ENCODE measurements around the gene NKTR. TPM values are rescaled to one million over a fixed set of nuclear protein-coding genes. Genes with fewer than 3 reads are reported as not detected.

Gene NKTR
- total RNA-seq, 1 experiment from 2014 or later: 79.8 TPM

DNA sequence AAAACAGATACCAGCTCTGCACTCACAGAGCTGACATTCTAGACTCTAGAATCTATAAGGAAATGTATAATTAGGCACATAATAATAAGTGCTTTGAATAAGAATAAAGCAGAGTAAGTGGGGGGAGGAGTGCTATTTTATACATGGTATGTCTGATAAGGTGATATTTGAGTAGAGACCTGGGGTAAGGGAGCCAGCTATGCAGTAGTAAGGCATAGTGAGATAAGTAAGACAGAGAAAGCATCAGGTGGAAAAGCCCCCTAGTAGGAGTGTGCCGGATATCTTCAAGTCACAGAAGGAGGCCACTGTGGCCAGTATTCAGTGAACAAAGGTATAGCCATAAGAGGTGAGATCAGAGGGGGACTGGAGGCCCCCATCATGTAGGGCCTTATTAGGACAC lies 6.9 kb upstream of the NKTR start:
- Mint-ChIP-seq H3K4me3 (peak overlapping the region; percentile 43 to 47; a peak in 4 of 5 replicates), H3K27me3 (ENCODE audit: low read depth) (peaks cover 1% of the 10 kb centered on the region; the same call in 1 of the 2 replicates), H3K4me1 (peaks cover 43 to 54% of the 10 kb centered on the region in 2 experiments), H3K9me3 (no peaks in the 10 kb centered on the region), H3K27ac (peak overlapping the region; percentile 0 to 92 (median 90); a peak in 5 of 7 replicates), H3K36me3 (ENCODE audit: insufficient read depth in 1 of 3, low read depth in 3 of 3) (peaks cover 25 to 53% (median 36%) of the 10 kb centered on the region in 3 experiments)
- Histone ChIP-seq H4K8ac (replicated peaks; ENCODE audit: insufficient read length, low read depth, low read length) (no peak overlapping the region), H2BK20ac (ENCODE audit: low read depth, low read length, poor library complexity, severe bottlenecking) (no peak overlapping the region), H3K27ac (ENCODE audit: insufficient read length, low read depth, low read length) (peak overlapping the region; percentile 77), H3K9me3 (ENCODE audit: control insufficient read depth, low read depth, low read length) (no peaks in the 10 kb centered on the region), H2AK5ac (ENCODE audit: insufficient read length, low read length) (no peak overlapping the region), H3K18ac (ENCODE audit: insufficient read length, low read depth, low read length) (no peak overlapping the region), H3K23me2 (ENCODE audit: insufficient read length, low read depth, low read length, poor library complexity, severe bottlenecking) (peaks cover 6% of the 10 kb centered on the region), H3K4me2 (ENCODE audit: insufficient read depth, insufficient read length, low read length) (peak overlapping the region; percentile 31), H2BK120ac (ENCODE audit: low read depth, low read length, poor library complexity, severe bottlenecking) (no peak overlapping the region), H4K20me1 (ENCODE audit: control insufficient read depth, insufficient read depth, insufficient read length) (no peaks in the 10 kb centered on the region), H2AFZ (ENCODE audit: low read length) (no peak overlapping the region), H3K79me1 (ENCODE audit: insufficient read depth, low read depth, low read length, poor library complexity, severe bottlenecking) (no peaks in the 10 kb centered on the region), H4K91ac (ENCODE audit: insufficient read length, low read depth, low read length) (no peak overlapping the region), H3K79me2 (ENCODE audit: insufficient read depth, low read length) (no peaks in the 10 kb centered on the region; the same call in 1 of the 2 replicates), H2BK5ac (ENCODE audit: insufficient read length, low read length) (no peak overlapping the region), H3T11ph (ENCODE audit: low read length) (no peak overlapping the region), H2BK15ac (ENCODE audit: low read depth, low read length) (no peak overlapping the region), H3K56ac (ENCODE audit: insufficient read length, low read depth, low read length) (no peak overlapping the region), H3K9ac (ENCODE audit: extremely low read depth, insufficient read length, low read length) (no peak overlapping the region), H3K4me1 (ENCODE audit: insufficient read depth, low read length) (no peaks in the 10 kb centered on the region; the same call in 1 of the 2 replicates), H3K4ac (ENCODE audit: low read depth, low read length) (no peak overlapping the region), H2BK12ac (ENCODE audit: insufficient read length, low read depth, low read length) (no peak overlapping the region), H3K27me3 (ENCODE audit: insufficient read depth, low read length) (no peaks in the 10 kb centered on the region), H3K14ac (ENCODE audit: insufficient read depth, low read length) (no peak overlapping the region), H4K5ac (ENCODE audit: insufficient read length, low read depth, low read length) (no peak overlapping the region), H3K23ac (ENCODE audit: insufficient read length, low read depth, low read length) (no peak overlapping the region)
- DNase-seq: no peak
- no CpG with 5 or more reads among the region's 1 CpG for WGBS (ENCODE audit: extremely low coverage, insufficient read length, low lambda C conversion rate)
- TF ChIP-seq, protein P1, sequence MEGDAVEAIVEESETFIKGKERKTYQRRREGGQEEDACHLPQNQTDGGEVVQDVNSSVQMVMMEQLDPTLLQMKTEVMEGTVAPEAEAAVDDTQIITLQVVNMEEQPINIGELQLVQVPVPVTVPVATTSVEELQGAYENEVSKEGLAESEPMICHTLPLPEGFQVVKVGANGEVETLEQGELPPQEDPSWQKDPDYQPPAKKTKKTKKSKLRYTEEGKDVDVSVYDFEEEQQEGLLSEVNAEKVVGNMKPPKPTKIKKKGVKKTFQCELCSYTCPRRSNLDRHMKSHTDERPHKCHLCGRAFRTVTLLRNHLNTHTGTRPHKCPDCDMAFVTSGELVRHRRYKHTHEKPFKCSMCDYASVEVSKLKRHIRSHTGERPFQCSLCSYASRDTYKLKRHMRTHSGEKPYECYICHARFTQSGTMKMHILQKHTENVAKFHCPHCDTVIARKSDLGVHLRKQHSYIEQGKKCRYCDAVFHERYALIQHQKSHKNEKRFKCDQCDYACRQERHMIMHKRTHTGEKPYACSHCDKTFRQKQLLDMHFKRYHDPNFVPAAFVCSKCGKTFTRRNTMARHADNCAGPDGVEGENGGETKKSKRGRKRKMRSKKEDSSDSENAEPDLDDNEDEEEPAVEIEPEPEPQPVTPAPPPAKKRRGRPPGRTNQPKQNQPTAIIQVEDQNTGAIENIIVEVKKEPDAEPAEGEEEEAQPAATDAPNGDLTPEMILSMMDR (conservative IDR thresholded peaks at IDR 0.05): no peak

All from H9 (cell line).